HEK293 (cell line): ENCODE measurements around the gene MGAT1.

Source experiments
- CTCF ChIA-PET: fragments of 350-600 bp; formaldehyde crosslinking; extraction: SDS; loops from one replicate; lab custom pipeline; 2021; ENCODE audit warnings: antibody characterized with exemption; lab: Yijun Ruan, JAX
- POLR2A ChIA-PET: fragments of 300-600 bp; formaldehyde crosslinking; extraction: SDS; loops from one replicate; lab custom pipeline; 2020; ENCODE audit warnings: antibody characterized with exemption, inconsistent platforms; lab: Yijun Ruan, JAX
- H3K27ac ChIP-seq: fragments of 200-500 bp; sonication (Bioruptor generic); 2 replicates; pipeline ENCODE4 v1.5.1; 2014; ENCODE audit warnings: low read depth, low read length, control low read depth, inconsistent platforms; ENCODE audit errors: extremely low read depth
- H3K36me3 ChIP-seq, 2 experiments: fragments of 200-500 bp in 1 of 2; sonication (Bioruptor generic) in 1 of 2; 1 replicate in 1 of 2; 2 replicates in 1 of 2; pipeline ENCODE4 v1.5.1; 2014 to 2017; ENCODE audit warnings: inconsistent platforms in 2 of 2, low read length in 2 of 2; ENCODE audit not compliant: control insufficient read depth in 2 of 2, insufficient read depth in 1 of 2
- H3K4me1 ChIP-seq: fragments of 200-500 bp; sonication (Bioruptor generic); 2 replicates; pipeline ENCODE4 v1.5.1; 2014; ENCODE audit warnings: mild to moderate bottlenecking, low read length, inconsistent platforms; ENCODE audit not compliant: control insufficient read depth, insufficient read depth
- H3K4me3 ChIP-seq: 2 replicates; pipeline ENCODE4 v1.5.1; 2011; ENCODE audit warnings: low read depth, mild to moderate bottlenecking, control low read depth, low read length, moderate library complexity
- H3K9me3 ChIP-seq: fragments of 200-500 bp; sonication (Bioruptor generic); 2 replicates; pipeline ENCODE4 v1.5.1; 2014; ENCODE audit warnings: low read depth, low read length, inconsistent platforms; ENCODE audit not compliant: control insufficient read depth, insufficient read depth
- BCL11A ChIP-seq: fragments of 450-650 bp; formaldehyde crosslinking; IDR thresholded peaks from 2 replicates; pipeline ENCODE4 v1.5.1; 2016; ENCODE audit warnings: low read depth, missing biosample characterization, missing genetic modification characterization
- GLIS1 ChIP-seq: fragments of 450-650 bp; formaldehyde crosslinking; IDR thresholded peaks from 2 replicates; pipeline ENCODE4 v1.5.1; 2016; ENCODE audit warnings: missing biosample characterization, missing genetic modification characterization
- KLF7 ChIP-seq: fragments of 450-650 bp; formaldehyde crosslinking; IDR thresholded peaks from 2 replicates; pipeline ENCODE4 v1.5.1; 2016; ENCODE audit warnings: missing biosample characterization, missing genetic modification characterization, borderline replicate concordance
- ZNF138 ChIP-seq: fragments of 450-650 bp; formaldehyde crosslinking; IDR thresholded peaks from 2 replicates; pipeline ENCODE4 v1.5.1; 2016; ENCODE audit warnings: missing biosample characterization, missing genetic modification characterization, borderline replicate concordance
- ZNF2 ChIP-seq: fragments of 450-650 bp; formaldehyde crosslinking; IDR thresholded peaks from 2 replicates; pipeline ENCODE4 v1.5.1; 2016; ENCODE audit warnings: missing biosample characterization, missing genetic modification characterization
- ZNF302 ChIP-seq: fragments of 450-650 bp; formaldehyde crosslinking; IDR thresholded peaks from 2 replicates; pipeline ENCODE4 v1.5.1; 2016; ENCODE audit warnings: missing biosample characterization, missing genetic modification characterization, low read depth
- ZNF324 ChIP-seq: fragments of 450-650 bp; formaldehyde crosslinking; IDR thresholded peaks from 2 replicates; pipeline ENCODE4 v1.5.1; 2016; ENCODE audit warnings: missing biosample characterization, missing genetic modification characterization
- ZNF391 ChIP-seq: fragments of 450-650 bp; formaldehyde crosslinking; IDR thresholded peaks from 2 replicates; pipeline ENCODE4 v1.5.1; 2016; ENCODE audit warnings: low read depth, missing biosample characterization, missing genetic modification characterization, borderline replicate concordance
- ZNF555 ChIP-seq: fragments of 450-650 bp; formaldehyde crosslinking; conservative IDR thresholded peaks from 2 replicates; pipeline ENCODE4 v1.5.1; 2017; ENCODE audit warnings: missing biosample characterization, mild to moderate bottlenecking, missing genetic modification characterization, inconsistent platforms
- ZNF558 ChIP-seq: fragments of 450-650 bp; formaldehyde crosslinking; IDR thresholded peaks from 2 replicates; pipeline ENCODE4 v1.5.1; 2016; ENCODE audit warnings: missing biosample characterization, missing genetic modification characterization
- ZNF639 ChIP-seq: fragments of 450-650 bp; formaldehyde crosslinking; IDR thresholded peaks from 2 replicates; pipeline ENCODE4 v1.5.1; 2016; ENCODE audit warnings: missing biosample characterization, missing genetic modification characterization
- ZNF76 ChIP-seq: fragments of 450-650 bp; formaldehyde crosslinking; IDR thresholded peaks from 2 replicates; pipeline ENCODE4; 2016; ENCODE audit warnings: low read depth, missing biosample characterization, missing genetic modification characterization, borderline replicate concordance
- ZSCAN30 ChIP-seq: fragments of 450-650 bp; IDR thresholded peaks from 2 replicates; pipeline ENCODE4 v1.5.1; 2018; ENCODE audit warnings: missing biosample characterization, mild to moderate bottlenecking, missing genetic modification characterization, moderate library complexity
- ZSCAN4 ChIP-seq: fragments of 450-650 bp; formaldehyde crosslinking; IDR thresholded peaks from 2 replicates; pipeline ENCODE4 v1.5.1; 2017; ENCODE audit warnings: missing biosample characterization, missing genetic modification characterization

Gene MGAT1

GRCh38 chr5:180797256-180798192, 5.1 kb downstream of the MGAT1 start (continued):
- TF ChIP-seq ZNF76 (tag by site-specific recombination) (no peak), ZNF324 (tag by site-specific recombination) (no peak)

- Histone ChIP-seq H3K4me1 (peaks cover 3% of the 10 kb centered on the region; the same call in 1 of the 2 replicates), H3K36me3 (peaks cover 0 to 51% of the 10 kb centered on the region in 2 experiments)
- POLR2A ChIA-PET, result interaction anchor here (1.2 kb wide), 1 partner anchor 15 kb away, joined by 4 read pairs; no protein-coding TSS in a partner anchor
These were observed 6.8 kb downstream of the MGAT1 start for GRCh38 chr5:180795771-180796313.

GRCh38 chr5:180792965-180793287, 9.7 kb downstream of the MGAT1 start:
- Histone ChIP-seq H3K4me1 (no peaks in the 10 kb centered on the region), H3K9me3 (no peaks in the 10 kb centered on the region), H3K36me3 (peaks cover 0 to 48% of the 10 kb centered on the region in 2 experiments), H3K4me3 (no peak overlapping the region), H3K27ac (no peak overlapping the region)
- POLR2A ChIA-PET, result no interaction called here
- CTCF ChIA-PET, result interaction anchor here (1.0 kb wide), 1 partner anchor 375 kb away, joined by 3 read pairs; no protein-coding TSS in a partner anchor
- TF ChIP-seq GLIS1 (tag by site-specific recombination), result no peak
- TF ChIP-seq, all 188 proteins: peak for 0

More at GRCh38 chr5:180795771-180796313, 6.8 kb downstream of the MGAT1 start:
- Histone ChIP-seq H3K27ac (no peak overlapping the region), H3K9me3 (no peaks in the 10 kb centered on the region), H3K4me3 (no peak overlapping the region)
- CTCF ChIA-PET, result no interaction called here
- no peak for TF ChIP-seq ZSCAN30
- TF ChIP-seq ZNF558, result no peak
- no peak for TF ChIP-seq ZNF302 (tag by site-specific recombination)
- TF ChIP-seq ZNF391 (tag by site-specific recombination), result no peak
- no peak for TF ChIP-seq ZNF555

GRCh38 chr5:180792287-180792964, 10.2 kb downstream of the MGAT1 start:
- H3K27ac ChIP-seq, result no peak overlapping the region
- TF ChIP-seq KLF7 (tag by site-specific recombination), result no peak
- no peak for TF ChIP-seq ZNF138 (tag by site-specific recombination)
- no peak for TF ChIP-seq ZNF2
- TF ChIP-seq ZSCAN4 (tag by site-specific recombination), result no peak
- TF ChIP-seq ZNF302 (tag by site-specific recombination), result no peak
- no peak for TF ChIP-seq ZNF639 (tag by site-specific recombination)
- TF ChIP-seq BCL11A, result no peak
- TF ChIP-seq, all 188 proteins: peak for 0
- ChIA-PET CTCF (interaction anchor here (1.0 kb wide), 1 partner anchor 376 kb away, joined by 3 read pairs; no protein-coding TSS in a partner anchor), POLR2A (no interaction called here)
- H3K9me3 ChIP-seq, result no peaks in the 10 kb centered on the region
- no peaks in the 10 kb centered on the region for H3K4me1 ChIP-seq
- peaks cover 0 to 45% of the 10 kb centered on the region in 2 experiments for H3K36me3 ChIP-seq
- no peak overlapping the region for H3K4me3 ChIP-seq
